ENCODE data around the gene CADPS2.
"Not testable (repeated sequence)": the region's sequence is repeated elsewhere in the genome, so short reads cannot be mapped to it uniquely, and the experiment has no call there.

CADPS2 gene

GRCh38 chr7:122289426-122289825, 596.8 kb downstream of the CADPS2 start:
- DNase-seq (ENCODE audit: low read depth in 2 of 2), result no peak
- TF ChIP-seq CTCF (IDR thresholded peaks at IDR 0.05; ENCODE audit: low read depth, low read length), result no peak
- H3K4me3 ChIP-seq (replicated peaks in 1 of 2; ENCODE audit: low read depth in 2 of 2, low read length in 2 of 2), result no peak overlapping the region

- not testable (repeated sequence) for H3K4me3 ChIP-seq (replicated peaks in 1 of 2; ENCODE audit: low read depth in 2 of 2, low read length in 2 of 2); DNase-seq (ENCODE audit: low read depth in 2 of 2)
These were observed 601.7 kb downstream of the CADPS2 start for GRCh38 chr7:122284608-122285007.

- DNase-seq (ENCODE audit: low read depth in 2 of 2), result no peak
- no peak for TF ChIP-seq CTCF (IDR thresholded peaks at IDR 0.05; ENCODE audit: low read depth, low read length)
- H3K4me3 ChIP-seq (replicated peaks in 1 of 2; ENCODE audit: low read depth in 2 of 2, low read length in 2 of 2), result no peak overlapping the region
These were observed 613.1 kb downstream of the CADPS2 start for GRCh38 chr7:122273117-122273516.

- no peak for DNase-seq (ENCODE audit: low read depth in 2 of 2)
- no peak for TF ChIP-seq CTCF (IDR thresholded peaks at IDR 0.05; ENCODE audit: low read depth, low read length)
- H3K4me3 ChIP-seq (replicated peaks in 1 of 2; ENCODE audit: low read depth in 2 of 2, low read length in 2 of 2), result no peak overlapping the region
These were observed 617.0 kb downstream of the CADPS2 start for GRCh38 chr7:122269241-122269640.
